OCI-LY1 (cell line): Measurements from ENCODE around the gene EPAS1.

Source experiments
- H2AFZ ChIP-seq: fragments of 200-600 bp; sonication (generic), shearing (Covaris generic); 2 replicates; pipeline ENCODE4 v1.6.0; 2014; ENCODE audit warnings: antibody characterized with exemption, mild to moderate bottlenecking, low read length
- H3F3A ChIP-seq: fragments of 200-600 bp; sonication (generic), shearing (Covaris generic); 2 replicates; pipeline ENCODE4 v1.6.0; 2014; ENCODE audit warnings: mild to moderate bottlenecking, antibody characterized with exemption, low read length, moderate library complexity; ENCODE audit not compliant: insufficient read depth
- H3K27ac ChIP-seq: fragments of 200-600 bp; sonication (generic); 2 replicates; pipeline ENCODE4 v1.5.1; 2014; ENCODE audit warnings: low read length, mixed run types, mild to moderate bottlenecking, low read depth; ENCODE audit not compliant: poor library complexity, severe bottlenecking
- H3K27me3 ChIP-seq: fragments of 200-600 bp; sonication (generic); 2 replicates; pipeline ENCODE4 v1.6.0; 2014; ENCODE audit warnings: antibody characterized with exemption, mild to moderate bottlenecking, low read length, moderate library complexity; ENCODE audit not compliant: insufficient read depth
- H3K36me3 ChIP-seq: fragments of 200-600 bp; sonication (generic); 2 replicates; pipeline ENCODE4 v1.6.1; 2014; ENCODE audit warnings: mild to moderate bottlenecking, antibody characterized with exemption, low read length, moderate library complexity, mixed read lengths; ENCODE audit not compliant: insufficient read depth
- H3K4me1 ChIP-seq: fragments of 200-600 bp; sonication (generic); 2 replicates; pipeline ENCODE4 v1.5.1; 2014; ENCODE audit warnings: mild to moderate bottlenecking, low read length, moderate library complexity; ENCODE audit not compliant: insufficient read depth, severe bottlenecking
- H3K4me2 ChIP-seq: fragments of 200-600 bp; sonication (generic), shearing (Covaris generic); 2 replicates; pipeline ENCODE4 v1.6.1; 2014; ENCODE audit warnings: low read length
- H3K4me3 ChIP-seq: fragments of 200-600 bp; sonication (generic); 2 replicates; pipeline ENCODE4 v1.5.1; 2014; ENCODE audit warnings: low read length, low read depth, mild to moderate bottlenecking, mixed read lengths; ENCODE audit not compliant: poor library complexity, severe bottlenecking
- H3K79me2 ChIP-seq: fragments of 200-600 bp; shearing (Covaris generic); 2 replicates; pipeline ENCODE4 v1.6.1; 2016; ENCODE audit warnings: mixed run types, low read length, mixed read lengths; ENCODE audit not compliant: insufficient read depth
- H3K9ac ChIP-seq: fragments of 200-600 bp; sonication (generic), shearing (Covaris generic); 2 replicates; pipeline ENCODE4 v1.6.1; 2014; ENCODE audit warnings: mild to moderate bottlenecking, low read length, mixed read lengths
- H3K9me2 ChIP-seq: fragments of 200-600 bp; sonication (generic), shearing (Covaris generic); 2 replicates; pipeline ENCODE4 v1.6.1; 2014; ENCODE audit warnings: low read depth, mild to moderate bottlenecking, low read length, mixed read lengths
- H3K9me3 ChIP-seq: fragments of 200-600 bp; shearing (Covaris generic); 2 replicates; pipeline ENCODE4 v1.6.1; 2014; ENCODE audit warnings: low read length, mixed read lengths
- H4K20me1 ChIP-seq: fragments of 200-600 bp; sonication (generic), shearing (Covaris generic); 2 replicates; pipeline ENCODE4 v1.6.0; 2016; ENCODE audit warnings: mild to moderate bottlenecking, low read length; ENCODE audit not compliant: insufficient read depth
- CTCF ChIP-seq: fragments of 200-600 bp; sonication (generic), shearing (Covaris generic); IDR thresholded peaks from 2 replicates; pipeline ENCODE4 v1.5.1; 2017; ENCODE audit warnings: mild to moderate bottlenecking, antibody characterized with exemption, low read length, moderate library complexity, mixed read lengths
- EZH2 ChIP-seq: fragments of 200-600 bp; sonication (generic), shearing (Covaris generic); IDR thresholded peaks from 2 replicates; pipeline ENCODE4 v1.8.0; 2017; ENCODE audit warnings: borderline replicate concordance, mixed run types, mild to moderate bottlenecking, antibody characterized with exemption, low read length, moderate library complexity, mixed read lengths

EPAS1 gene

GRCh38 chr2:46297546-46298271 lies 502 bp downstream of the EPAS1 start:
- Histone ChIP-seq H3K27me3 (peaks cover 4% of the 10 kb centered on the region; the same call in 1 of the 2 replicates), H3K27ac (no peak overlapping the region), H3K4me2 (peak overlapping the region; percentile 80), H3K36me3 (no peaks in the 10 kb centered on the region), H2AFZ (no peak overlapping the region), H3F3A (no peaks in the 10 kb centered on the region), H3K9me2 (no peaks in the 10 kb centered on the region), H4K20me1 (no peaks in the 10 kb centered on the region), H3K4me3 (peak overlapping the region; percentile 75), H3K9ac (peak overlapping the region; percentile 61), H3K9me3 (no peaks in the 10 kb centered on the region), H3K4me1 (peaks cover 5% of the 10 kb centered on the region), H3K79me2 (no peaks in the 10 kb centered on the region)
- TF ChIP-seq CTCF (no peak), EZH2 (no peak)

- peak overlapping the region; percentile 80 for H3K4me2 ChIP-seq
- peaks cover 4% of the 10 kb centered on the region; the same call in 1 of the 2 replicates for H3K27me3 ChIP-seq
- H3K4me1 ChIP-seq: peaks cover 5% of the 10 kb centered on the region
- H3K79me2 ChIP-seq: no peaks in the 10 kb centered on the region
- H4K20me1 ChIP-seq: no peaks in the 10 kb centered on the region
- peak overlapping the region; percentile 75 for H3K4me3 ChIP-seq
- no peak overlapping the region for H3K27ac ChIP-seq
- no peaks in the 10 kb centered on the region for H3F3A ChIP-seq
- TF ChIP-seq CTCF (no peak), EZH2 (no peak)
- H3K36me3 ChIP-seq: no peaks in the 10 kb centered on the region
- H3K9ac ChIP-seq: no peak overlapping the region
- no peaks in the 10 kb centered on the region for H3K9me3 ChIP-seq
- no peak overlapping the region for H2AFZ ChIP-seq
- no peaks in the 10 kb centered on the region for H3K9me2 ChIP-seq
Observed at GRCh38 chr2:46298272-46298521, 990 bp downstream of the EPAS1 start.

- Histone ChIP-seq H3F3A (no peaks in the 10 kb centered on the region), H3K36me3 (no peaks in the 10 kb centered on the region), H3K9me3 (no peaks in the 10 kb centered on the region), H3K27ac (no peak overlapping the region), H3K9me2 (no peaks in the 10 kb centered on the region), H3K4me3 (no peak overlapping the region), H2AFZ (no peak overlapping the region), H4K20me1 (no peaks in the 10 kb centered on the region), H3K4me1 (peaks cover 5% of the 10 kb centered on the region), H3K79me2 (no peaks in the 10 kb centered on the region), H3K9ac (no peak overlapping the region), H3K4me2 (no peak overlapping the region), H3K27me3 (peaks cover 4% of the 10 kb centered on the region; the same call in 1 of the 2 replicates)
- TF ChIP-seq EZH2 (no peak), CTCF (no peak)
Observed at GRCh38 chr2:46298522-46299353, 1.5 kb downstream of the EPAS1 start.
